RWPE1 (cell line): ENCODE results near the gene EEF1AKMT4.

Source experiments
- CTCF ChIA-PET: fragments of 350-600 bp; sonication (Branson Sonifier 250); formaldehyde crosslinking; extraction: SDS; loops from one replicate; lab custom pipeline; 2021; lab: Yijun Ruan, JAX
- POLR2A ChIA-PET: fragments of 400-600 bp; formaldehyde crosslinking; extraction: SDS; loops from one replicate; lab custom pipeline; 2020; ENCODE audit warnings: antibody characterized with exemption; ENCODE audit not compliant: low non-redundant PET; lab: Yijun Ruan, JAX
- DNase-seq: peaks from one replicate; pipeline ENCODE4 v3.0.0; 2012; ENCODE audit warnings: low spot score
- H3K27ac ChIP-seq: fragments of 450-650 bp; 2 replicates; pipeline ENCODE4 v1.5.1; 2017
- CTCF ChIP-seq: fragments of 450-650 bp; conservative IDR thresholded peaks from 2 replicates; pipeline ENCODE4 v1.5.1; 2017; ENCODE audit warnings: low read depth, mild to moderate bottlenecking

The EEF1AKMT4 gene

DNA sequence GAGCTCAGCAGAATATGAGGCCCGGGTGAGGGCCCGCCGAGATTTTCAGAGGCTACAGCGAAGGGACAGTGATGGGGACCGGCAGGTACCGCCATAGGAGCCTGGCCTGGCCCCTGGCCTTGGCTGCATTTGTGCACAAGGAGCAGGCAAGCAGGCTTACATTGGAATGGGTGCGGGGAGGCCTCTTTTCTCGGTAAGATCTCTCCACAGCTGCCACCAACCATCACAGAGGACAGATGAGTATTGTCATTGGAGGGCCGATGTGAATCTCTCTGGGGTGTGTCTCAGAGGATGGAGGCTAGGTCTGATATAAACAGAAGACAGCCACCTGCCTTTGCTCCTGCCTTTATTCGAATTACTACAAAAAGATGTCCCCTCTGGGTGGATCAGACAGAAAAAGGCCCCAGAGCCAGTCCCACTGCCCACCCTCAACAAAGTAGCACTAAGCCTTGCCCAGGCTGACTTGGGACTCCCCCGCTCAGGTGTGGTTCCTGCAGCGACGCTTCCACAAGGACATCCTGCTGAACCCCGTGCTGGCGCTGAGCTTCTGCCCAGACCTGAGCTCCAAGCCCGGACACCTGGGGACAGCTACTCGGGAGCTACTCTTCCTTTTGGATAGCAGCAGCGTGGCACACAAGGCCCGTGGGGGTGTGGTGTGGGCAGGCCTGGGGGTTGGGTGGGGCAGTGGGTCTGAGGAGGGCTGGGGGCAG lies 14.6 kb upstream of the EEF1AKMT4 start:
- no peak for TF ChIP-seq CTCF
- ChIA-PET POLR2A (no interaction called here), CTCF (interaction anchor here (0.6 to 0.9 kb wide), 2 partner anchors 35 to 54 kb away, joined by 3 read pairs; no protein-coding TSS in a partner anchor)
- no peak for DNase-seq
- H3K27ac ChIP-seq, result peak overlapping the region; percentile 62

- ChIA-PET POLR2A (no interaction called here), CTCF (interaction anchor here (0.6 kb wide), 1 partner anchor 35 kb away, joined by 3 read pairs; no protein-coding TSS in a partner anchor)
- no peak overlapping the region for H3K27ac ChIP-seq
- TF ChIP-seq CTCF, result no peak
- DNase-seq, result no peak
These were observed 14.0 kb upstream of the EEF1AKMT4 start for GRCh38 chr3:184235381-184236032.

DNA sequence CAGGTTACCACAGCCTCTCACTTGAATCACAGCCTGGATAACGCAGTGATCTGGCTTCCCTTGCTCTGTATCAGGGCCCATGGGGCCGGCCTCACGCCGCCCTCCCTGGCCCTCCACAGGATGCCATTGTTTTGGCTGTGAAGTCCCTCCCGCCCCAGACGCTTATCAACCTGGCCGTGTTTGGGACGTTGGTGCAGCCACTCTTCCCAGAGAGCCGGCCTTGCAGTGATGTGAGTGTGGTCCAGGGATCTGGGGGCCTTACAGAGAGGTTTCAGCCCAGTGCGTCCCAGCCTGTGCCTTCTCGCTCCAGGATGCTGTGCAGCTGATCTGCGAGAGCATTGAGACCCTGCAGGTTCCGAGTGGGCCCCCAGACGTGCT lies 13.4 kb upstream of the EEF1AKMT4 start:
- ChIA-PET CTCF (interaction anchor here (0.6 to 2.3 kb wide), 3 partner anchors 8 to 47 kb away, joined by 3 to 17 read pairs (median 3); partner anchors contain the start of gene EEF1AKMT4), POLR2A (no interaction called here)
- DNase-seq, result no peak
- no peak for TF ChIP-seq CTCF
- H3K27ac ChIP-seq, result no peak overlapping the region

- POLR2A ChIA-PET, result interaction anchor here (0.6 kb wide), 1 partner anchor 98 kb away, joined by 8 read pairs; no protein-coding TSS in a partner anchor
- CTCF ChIA-PET, result interaction anchor here (0.6 to 2.3 kb wide), 4 partner anchors 9 to 539 kb away, joined by 3 to 17 read pairs (median 3); partner anchors contain the start of gene EEF1AKMT4
- TF ChIP-seq CTCF, result no peak
These were observed 12.8 kb upstream of the EEF1AKMT4 start for GRCh38 chr3:184236636-184237035.

DNA sequence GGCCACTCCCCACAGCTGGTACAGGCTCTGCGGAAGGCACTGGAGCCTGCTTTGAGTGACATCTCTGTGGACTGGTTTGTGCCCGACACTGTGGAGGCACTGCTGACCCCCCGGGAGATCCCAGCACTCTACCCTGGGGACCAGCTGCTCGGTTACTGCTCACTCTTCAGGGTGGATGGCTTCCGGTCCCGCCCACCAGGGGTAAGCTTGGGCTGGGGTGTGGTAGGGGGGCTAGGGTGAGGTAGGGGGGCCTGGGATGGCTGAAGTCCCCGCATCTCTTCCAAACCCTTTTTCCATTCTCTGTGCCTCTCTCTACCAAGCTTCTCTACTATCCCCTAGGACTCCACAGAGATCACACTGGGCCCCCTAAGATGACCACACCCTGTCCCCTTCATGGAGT lies 12.3 kb upstream of the EEF1AKMT4 start:
- ChIA-PET POLR2A (interaction anchor here (0.6 kb wide), 1 partner anchor 98 kb away, joined by 8 read pairs; no protein-coding TSS in a partner anchor), CTCF (interaction anchor here (2.3 kb wide), 1 partner anchor 9 kb away, joined by 17 read pairs; no protein-coding TSS in a partner anchor)

More at GRCh38 chr3:184236636-184237035, 12.8 kb upstream of the EEF1AKMT4 start:
- DNase-seq, result no peak
- no peak overlapping the region for H3K27ac ChIP-seq

More for the DNA sequence above, 12.3 kb upstream of the EEF1AKMT4 start:
- no peak for TF ChIP-seq CTCF
- H3K27ac ChIP-seq, result no peak overlapping the region
- DNase-seq, result no peak
